H54 (cell line): ENCODE data around the gene LSM12.
A peak's percentile ranks its signal among the peaks of the same experiment; 100 is the strongest.

Experiments
- DNase-seq: peaks from one replicate; pipeline ENCODE4 v3.0.0; 2011; ENCODE audit warnings: low spot score, mixed read lengths; ENCODE audit not compliant: insufficient read length
- FAIRE-seq: peaks from 3 replicates; lab custom pipeline; 2011; peaks lifted over from hg19 to GRCh38; lab: Jason Lieb, UNC
- POLR2A ChIP-seq: IDR thresholded peaks from 2 replicates; pipeline ENCODE4 v1.6.1; 2011; ENCODE audit warnings: low read depth, mild to moderate bottlenecking, low read length

Gene LSM12

GRCh38 chr17:44075598-44076293, 9.3 kb upstream of the LSM12 start:
- TF ChIP-seq POLR2A: no peak
- FAIRE-seq: no peak
- no peak for DNase-seq

GRCh38 chr17:44074911-44075285, 8.4 kb upstream of the LSM12 start:
- DNase-seq (no peak), FAIRE-seq (no peak)
- no peak for TF ChIP-seq POLR2A

DNA sequence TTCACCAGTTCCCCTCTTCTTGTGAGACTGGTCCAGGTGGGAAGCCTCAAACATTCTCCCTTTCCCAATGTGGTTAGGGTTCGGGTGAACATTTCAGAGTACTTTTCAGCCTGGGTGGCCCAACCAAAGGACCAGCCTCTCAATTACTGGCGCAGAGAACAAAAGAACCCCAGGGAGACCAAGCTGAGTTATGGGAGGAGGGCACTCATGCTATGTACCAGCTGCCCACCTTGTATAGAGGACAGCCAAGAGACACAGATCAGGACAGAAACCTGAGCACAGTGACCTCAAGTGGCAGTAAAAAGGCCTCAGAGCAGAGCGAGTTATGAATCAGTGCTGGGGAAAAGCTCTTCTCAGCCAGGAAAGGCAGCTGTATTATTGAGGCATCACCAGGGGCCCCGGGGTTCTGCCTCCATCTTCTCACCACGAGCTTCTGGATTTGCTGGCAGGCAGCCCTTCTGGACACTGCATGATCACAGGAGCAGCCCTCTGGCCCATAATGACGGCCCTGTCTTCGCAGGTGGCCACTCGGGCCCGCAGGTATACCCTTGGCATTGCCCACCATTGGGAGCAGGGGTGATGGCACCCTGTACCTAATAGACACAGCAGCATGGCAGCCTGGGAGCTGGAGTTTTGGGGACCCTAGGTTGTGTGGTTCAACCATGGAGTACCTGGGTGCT, 7.9 kb upstream of the LSM12 start:
- DNase-seq: no peak
- TF ChIP-seq POLR2A: no peak

GRCh38 chr17:44071772-44072171, 5.3 kb upstream of the LSM12 start:
- FAIRE-seq (no peak), DNase-seq (no peak)
- no peak for TF ChIP-seq POLR2A

More for the DNA sequence above, 7.9 kb upstream of the LSM12 start:
- FAIRE-seq: no peak

GRCh38 chr17:44071198-44071520, 4.7 kb upstream of the LSM12 start:
- FAIRE-seq (no peak), DNase-seq (no peak)

DNA sequence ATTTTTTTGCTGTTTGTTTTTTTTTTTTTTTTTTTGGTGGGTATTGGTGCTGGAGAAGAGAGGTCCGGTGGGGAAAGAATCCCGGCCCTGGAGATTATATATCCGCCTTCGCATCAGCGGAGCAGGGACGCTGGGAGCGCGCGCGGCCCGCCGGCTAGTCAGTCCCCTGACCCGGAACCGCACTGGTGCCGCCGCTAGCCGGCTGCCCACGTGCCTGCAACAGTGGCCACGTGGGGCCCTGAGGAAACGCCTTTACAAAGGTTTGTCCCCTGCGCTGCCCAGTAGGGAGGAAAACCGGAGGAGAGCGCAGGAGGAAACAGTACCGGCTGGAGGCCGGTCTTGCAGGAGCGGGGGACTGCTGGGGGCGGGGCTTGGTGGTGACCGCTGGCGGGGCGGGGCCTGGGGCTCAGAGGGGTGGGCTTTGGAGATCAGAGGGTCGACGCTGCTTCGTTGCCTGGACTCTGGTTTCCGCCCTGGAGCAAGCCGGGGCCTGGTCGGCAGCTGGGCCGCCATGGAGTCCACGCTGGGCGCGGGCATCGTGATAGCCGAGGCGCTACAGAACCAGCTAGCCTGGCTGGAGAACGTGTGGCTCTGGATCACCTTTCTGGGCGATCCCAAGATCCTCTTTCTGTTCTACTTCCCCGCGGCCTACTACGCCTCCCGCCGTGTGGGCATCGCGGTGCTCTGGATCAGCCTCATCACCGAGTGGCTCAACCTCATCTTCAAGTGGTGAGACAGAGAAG, 4.2 kb upstream of the LSM12 start, which contains the start of gene G6PC3:
Gene G6PC3, plus strand, starts transcription at position 281 of the 743 bp plus-strand sequence. Its CDS starts 231 bp downstream, at position 512.
- DNase-seq (peak; percentile 96), FAIRE-seq (no peak)
- TF ChIP-seq POLR2A: peak; percentile 85

More at GRCh38 chr17:44071198-44071520, 4.7 kb upstream of the LSM12 start:
- no peak for TF ChIP-seq POLR2A

DNA sequence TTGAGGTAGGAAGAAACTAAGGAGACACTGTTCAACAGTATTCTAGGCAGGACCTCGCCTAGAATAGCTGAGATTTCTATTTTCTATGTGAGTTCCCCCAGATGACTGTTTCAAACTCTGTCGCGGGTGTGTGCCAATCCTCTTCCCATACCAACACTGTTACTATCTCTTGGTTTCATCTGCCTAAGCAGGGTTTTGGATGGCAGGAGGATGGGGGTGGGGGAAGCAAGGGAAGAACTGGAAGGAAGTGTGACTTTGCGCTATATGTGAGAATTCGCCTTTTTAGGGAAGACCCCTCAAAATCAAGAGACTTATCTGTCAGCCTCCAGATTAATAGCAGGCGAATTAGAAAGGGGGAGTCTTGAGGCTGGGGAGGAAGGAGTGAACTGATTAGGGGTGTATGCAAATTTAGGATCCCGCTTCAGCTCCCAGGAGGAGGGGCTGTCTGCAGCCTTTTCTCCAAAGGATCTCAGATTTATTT, 3.5 kb upstream of the LSM12 start:
- no peak for FAIRE-seq
- no peak for DNase-seq
- no peak for TF ChIP-seq POLR2A

DNA sequence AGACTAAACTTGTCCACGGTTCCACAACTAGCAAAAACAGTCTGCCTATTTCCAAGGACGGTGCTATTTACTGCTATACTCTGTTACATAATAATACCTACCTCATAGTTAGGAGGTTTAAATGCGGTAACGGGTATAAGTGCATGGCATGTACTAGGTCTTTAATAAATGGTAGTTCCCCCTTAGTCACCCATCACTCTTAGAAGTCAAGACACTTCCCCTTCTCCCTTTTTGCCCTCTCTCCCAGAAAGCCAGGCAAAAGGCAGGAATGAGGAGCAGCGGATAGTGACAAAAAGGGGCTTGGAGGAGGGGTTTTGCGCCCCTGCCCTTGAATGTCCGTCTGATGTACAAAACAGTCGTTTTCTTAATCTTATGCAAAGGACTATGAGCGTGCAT, 1.1 kb upstream of the LSM12 start:
- no peak for FAIRE-seq
- TF ChIP-seq POLR2A: no peak
- DNase-seq: no peak

- DNase-seq (no peak), FAIRE-seq (no peak)
Observed at GRCh38 chr17:44065668-44066203, 735 bp downstream of the LSM12 start.

DNA sequence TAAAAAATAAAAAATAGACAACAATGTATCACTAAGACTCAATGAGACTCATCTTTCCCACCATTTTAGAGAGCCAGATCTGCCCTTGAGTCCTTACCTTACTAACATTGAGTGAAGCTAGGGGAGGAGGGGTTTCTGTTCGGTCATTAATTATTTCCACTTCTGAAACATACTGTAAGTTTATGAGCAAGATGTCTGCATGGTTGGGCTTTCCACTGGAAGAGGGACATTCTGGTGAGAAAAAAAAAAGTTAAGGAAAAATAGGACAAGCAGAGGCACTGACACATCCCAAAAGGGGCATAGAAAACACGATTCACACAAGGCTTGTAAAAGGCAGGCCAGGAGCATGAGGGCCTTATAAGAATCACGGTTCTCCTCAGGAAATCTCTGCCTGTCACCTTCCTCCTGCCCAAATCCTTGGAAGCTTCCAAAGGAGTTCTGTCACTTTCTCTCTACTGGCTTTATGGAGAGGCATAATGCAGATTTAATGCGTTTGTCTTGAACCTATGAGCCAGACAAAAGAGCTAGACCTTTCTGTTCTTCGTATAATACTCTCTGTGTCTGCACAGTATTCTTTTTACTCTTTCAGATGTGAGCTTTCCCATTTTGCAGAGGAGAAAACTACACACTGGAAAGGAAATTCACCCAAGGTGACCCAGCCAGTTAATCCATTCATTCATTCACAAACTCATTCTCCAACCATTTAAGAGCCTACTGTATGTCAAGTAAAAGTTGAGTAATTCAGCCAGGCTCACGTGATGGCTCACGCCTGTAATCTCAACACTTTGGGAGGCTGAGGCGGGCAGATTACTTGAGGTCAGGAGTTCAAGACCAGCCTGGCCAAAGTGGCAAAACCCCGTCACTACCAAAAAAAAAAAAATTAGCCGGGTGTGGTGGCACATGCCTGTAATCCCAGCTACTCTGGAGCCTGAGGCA, 2.5 kb downstream of the LSM12 start:
- no peak for TF ChIP-seq POLR2A
- no peak for FAIRE-seq
- DNase-seq: no peak

More at GRCh38 chr17:44065668-44066203, 735 bp downstream of the LSM12 start:
- TF ChIP-seq POLR2A: no peak

DNA sequence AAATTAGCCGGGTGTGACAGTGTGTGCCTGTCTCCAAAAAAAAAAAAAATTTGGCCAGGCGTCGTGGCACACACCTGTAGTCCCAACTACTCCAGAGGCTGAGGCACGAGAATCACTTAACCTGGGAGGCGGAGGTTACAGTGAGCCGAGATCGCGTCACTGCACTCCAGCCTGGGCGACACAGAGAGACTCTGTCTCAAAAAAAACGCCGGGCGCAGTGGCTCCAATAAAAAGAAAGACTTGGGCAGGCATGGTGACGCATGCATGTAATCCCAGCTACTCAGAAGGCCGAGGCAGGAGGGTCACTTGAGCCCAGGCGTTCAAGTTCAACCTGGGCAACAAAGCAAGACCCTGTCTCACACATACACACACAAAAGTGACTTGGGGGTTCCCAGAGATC, 3.6 kb downstream of the LSM12 start:
- no peak for TF ChIP-seq POLR2A
- DNase-seq (no peak), FAIRE-seq (no peak)

DNA sequence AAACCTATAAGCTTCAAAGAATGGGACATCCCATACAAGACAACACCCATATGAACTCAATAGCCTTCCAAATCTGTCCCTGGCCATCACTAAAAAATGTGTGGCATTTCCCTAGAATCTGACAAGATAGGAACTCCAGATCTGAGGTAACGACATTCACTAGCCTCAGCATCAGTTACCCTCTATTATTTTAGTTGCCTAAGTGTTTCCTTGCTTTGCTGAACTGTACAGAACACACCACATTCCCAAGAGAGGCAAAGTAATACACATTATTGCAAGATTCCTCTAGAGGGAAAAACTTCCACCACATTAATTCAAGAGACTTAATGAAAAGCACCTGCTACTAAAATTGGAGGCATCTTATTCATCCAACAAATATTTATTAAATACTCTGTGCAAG, 5.0 kb downstream of the LSM12 start:
- DNase-seq (no peak), FAIRE-seq (no peak)
- no peak for TF ChIP-seq POLR2A

DNA sequence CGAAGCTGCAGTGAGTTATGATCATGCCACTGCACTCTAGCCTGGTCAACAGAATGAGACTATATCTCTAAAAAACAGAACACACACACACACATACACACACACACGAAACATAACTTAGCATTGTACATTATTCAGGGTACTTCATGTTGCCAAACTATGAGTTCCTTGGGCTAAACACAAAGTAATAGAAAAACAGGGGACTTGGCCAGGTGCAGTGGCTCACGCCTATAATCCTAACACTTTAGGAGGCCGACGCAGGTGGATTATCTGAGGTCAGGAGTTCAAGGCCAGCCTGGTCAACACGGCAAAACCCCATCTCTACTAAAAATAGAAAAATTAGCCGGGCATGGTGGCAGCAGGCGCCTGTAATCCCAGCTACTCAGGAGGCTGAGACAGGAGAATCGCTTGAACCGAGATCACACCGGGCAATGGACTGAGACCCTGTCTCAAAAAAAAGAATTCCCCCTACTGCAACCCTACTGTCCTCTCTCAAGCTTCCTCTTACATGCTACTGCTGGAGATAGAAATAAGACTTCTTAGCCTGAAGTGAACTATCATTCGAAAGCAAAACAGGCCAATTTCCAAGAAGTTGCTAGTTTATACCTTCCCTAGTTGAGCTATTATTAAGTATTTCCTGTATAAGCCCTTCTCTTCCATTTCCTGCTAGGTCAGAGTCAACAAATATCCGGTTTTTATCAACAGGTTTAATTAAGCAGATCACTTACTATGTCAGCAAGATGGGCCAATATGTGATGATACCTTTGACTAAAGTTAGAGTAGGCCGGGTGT, 7.2 kb downstream of the LSM12 start:
- DNase-seq: no peak
- no peak for FAIRE-seq
- TF ChIP-seq POLR2A: no peak
